GM19351 (cell line): ENCODE results near the gene MVK.

Source experiments
- ATAC-seq: cut with Tn5 transposase; IDR thresholded peaks from one replicate; pipeline ENCODE4 v1.9.1; 2021; ENCODE audit warnings: mild to moderate bottlenecking, moderate library complexity; ENCODE audit not compliant: unreplicated experiment

The MVK gene

GRCh38 chr12:109573029-109573913, at the start of gene MVK, which contains the start of gene MMAB:
MVK (plus strand) TSS chr12:109573794; CDS start chr12:109574823, 1,029 bp downstream.
MMAB (minus strand) TSS chr12:109573504; CDS start chr12:109573480, 24 bp downstream.
- peak; percentile 93 for ATAC-seq

- no peak for ATAC-seq
Measured at GRCh38 chr12:109524466-109525278, 48.9 kb upstream of the MVK start.

- ATAC-seq, result no peak
Measured at GRCh38 chr12:109525279-109525585, 48.4 kb upstream of the MVK start.

DNA sequence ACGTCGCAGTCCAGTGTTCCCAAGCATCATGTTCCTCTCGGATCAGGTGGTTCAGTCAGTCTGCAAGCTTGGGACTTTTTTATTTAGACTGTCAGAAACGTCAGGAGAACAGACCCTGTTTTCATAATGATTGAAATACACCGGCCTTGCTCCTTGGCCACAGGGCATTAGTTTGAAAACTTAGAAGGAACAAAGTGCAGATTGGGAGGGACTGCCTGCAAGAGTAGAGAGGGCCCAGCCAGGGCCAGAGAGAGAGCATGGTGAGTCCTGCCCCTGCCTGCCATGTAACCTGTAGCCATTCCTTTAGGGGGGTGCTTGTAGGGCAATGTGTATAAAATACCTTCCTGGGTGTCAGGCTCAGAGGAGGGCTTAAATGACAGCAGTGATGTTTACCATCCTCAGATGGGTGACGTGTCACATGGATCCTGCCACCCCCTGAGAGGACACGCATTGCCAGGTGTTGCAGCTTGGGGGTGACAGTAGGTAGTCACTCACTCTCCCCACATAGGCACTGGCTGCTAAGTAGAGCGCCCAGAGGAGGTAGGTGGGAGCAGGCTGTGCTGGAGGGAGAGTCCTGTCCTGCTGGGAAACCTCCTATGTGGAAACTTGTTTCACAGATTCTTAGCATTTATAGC, 46.0 kb upstream of the MVK start:
- no peak for ATAC-seq

DNA sequence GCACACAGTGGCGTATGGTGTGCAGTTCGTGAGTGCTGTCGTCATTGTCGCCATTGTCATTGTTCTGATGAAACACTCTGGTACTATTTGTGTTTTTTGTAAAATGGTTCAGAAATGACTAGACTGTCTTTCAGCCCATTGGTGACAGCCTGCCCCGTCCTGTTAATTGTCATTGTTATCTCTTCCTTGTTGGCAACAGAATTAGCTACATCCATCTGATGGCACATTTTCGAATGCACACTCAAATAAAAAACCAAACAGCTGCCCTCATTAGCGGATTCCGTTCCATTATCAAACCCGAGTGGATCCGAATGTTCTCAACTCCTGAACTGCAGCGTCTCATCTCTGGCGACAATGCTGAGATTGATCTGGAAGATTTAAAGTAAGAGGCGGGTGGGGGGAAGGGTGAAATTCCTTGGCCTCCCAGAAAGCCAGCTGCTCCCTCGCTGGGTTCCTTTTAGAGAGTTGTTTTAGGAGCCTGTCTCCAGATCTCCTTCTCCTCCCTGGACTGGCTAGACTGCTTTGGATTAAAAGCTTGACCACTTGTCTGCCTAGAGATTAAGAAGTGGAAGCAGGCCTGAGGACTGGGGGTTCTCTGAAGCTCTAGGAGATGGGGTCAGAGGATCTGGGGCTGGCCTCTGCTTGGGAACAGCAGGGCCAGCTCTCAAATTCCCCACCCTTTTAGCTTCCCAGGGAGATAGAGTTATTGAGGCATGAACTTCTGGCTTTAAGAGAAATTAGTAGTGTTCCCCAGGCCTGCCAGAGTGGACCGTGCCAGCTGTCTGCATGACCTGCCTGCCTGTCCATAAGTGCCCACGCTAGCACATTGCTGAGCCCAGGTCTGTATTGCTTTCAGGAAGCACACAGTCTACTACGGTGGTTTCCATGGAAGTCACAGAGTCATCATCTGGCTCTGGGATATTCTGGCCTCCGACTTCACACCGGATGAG, 43.6 kb upstream of the MVK start:
- ATAC-seq, result no peak

GRCh38 chr12:109531411-109531810, 42.2 kb upstream of the MVK start:
- ATAC-seq, result no peak

GRCh38 chr12:109532721-109533486, 40.7 kb upstream of the MVK start:
- ATAC-seq, result no peak

GRCh38 chr12:109533487-109533740, 40.2 kb upstream of the MVK start:
- no peak for ATAC-seq

DNA sequence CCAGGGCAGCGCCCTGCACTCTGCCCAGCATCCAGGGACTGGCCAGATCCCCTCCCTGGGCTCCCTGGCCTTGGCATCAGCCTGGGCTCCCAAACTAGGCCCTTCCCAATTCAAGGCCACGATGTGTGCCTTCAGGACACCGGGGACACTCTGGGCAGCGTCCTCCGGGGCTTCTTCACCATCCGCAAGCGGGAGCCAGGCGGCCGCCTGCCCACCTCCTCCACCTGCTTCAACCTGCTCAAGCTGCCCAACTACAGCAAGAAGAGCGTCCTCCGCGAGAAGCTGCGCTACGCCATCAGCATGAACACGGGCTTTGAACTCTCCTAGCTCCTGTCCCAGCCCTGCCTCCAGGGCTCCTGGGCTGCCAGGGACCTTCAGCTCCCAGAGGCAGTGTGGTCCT, 39.1 kb upstream of the MVK start:
- no peak for ATAC-seq

DNA sequence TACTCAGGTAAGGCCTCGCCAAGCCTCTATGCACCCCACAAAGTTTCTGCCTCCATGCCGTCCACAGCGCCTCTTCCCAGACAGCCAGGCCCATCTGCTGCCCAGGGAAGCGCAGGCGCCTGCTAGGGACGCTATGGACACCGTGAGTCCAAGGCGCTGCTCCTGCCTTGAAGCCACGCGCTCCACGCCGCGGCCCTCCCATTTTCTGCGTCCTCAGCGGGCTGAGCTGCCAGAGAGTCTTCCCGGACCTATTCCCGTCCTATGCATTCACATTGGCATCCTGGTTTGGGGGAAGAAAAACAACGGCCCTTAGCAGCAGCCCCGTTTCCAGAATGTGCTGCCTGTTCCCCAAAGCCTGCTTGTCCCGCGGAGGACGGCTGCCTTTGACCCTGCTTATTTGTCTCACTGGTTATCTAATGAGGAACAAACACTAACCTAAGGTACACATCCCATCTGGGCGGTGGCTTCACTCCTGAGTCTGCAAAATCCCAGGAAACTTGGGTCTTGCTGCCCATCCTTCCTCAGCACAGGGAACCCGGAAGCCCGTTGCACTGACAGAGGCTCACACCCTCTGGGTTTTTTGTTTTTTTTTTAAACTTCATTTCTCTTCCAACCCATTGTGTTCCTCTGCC, 38.2 kb upstream of the MVK start:
- no peak for ATAC-seq

DNA sequence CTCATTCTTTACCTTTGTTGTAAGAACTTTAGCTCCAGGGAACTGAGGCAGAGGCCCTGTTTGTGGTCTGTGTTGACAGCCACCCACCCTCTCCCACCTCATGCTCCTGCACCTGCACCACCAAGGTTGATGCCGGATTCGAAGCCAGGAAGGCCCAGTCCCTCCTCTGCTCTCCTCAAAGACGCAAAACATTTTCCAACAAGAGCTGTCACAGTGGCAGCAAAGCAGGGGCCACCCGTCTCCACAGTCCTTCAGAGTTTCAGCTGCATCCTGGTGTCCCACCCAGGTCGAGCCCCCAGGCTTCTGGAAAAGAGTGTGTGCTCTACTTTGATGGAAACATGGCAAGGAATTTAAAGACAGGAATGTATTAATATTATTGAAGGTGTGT, 37.7 kb upstream of the MVK start:
- no peak for ATAC-seq

GRCh38 chr12:109537136-109537535, 36.5 kb upstream of the MVK start:
- ATAC-seq, result no peak

DNA sequence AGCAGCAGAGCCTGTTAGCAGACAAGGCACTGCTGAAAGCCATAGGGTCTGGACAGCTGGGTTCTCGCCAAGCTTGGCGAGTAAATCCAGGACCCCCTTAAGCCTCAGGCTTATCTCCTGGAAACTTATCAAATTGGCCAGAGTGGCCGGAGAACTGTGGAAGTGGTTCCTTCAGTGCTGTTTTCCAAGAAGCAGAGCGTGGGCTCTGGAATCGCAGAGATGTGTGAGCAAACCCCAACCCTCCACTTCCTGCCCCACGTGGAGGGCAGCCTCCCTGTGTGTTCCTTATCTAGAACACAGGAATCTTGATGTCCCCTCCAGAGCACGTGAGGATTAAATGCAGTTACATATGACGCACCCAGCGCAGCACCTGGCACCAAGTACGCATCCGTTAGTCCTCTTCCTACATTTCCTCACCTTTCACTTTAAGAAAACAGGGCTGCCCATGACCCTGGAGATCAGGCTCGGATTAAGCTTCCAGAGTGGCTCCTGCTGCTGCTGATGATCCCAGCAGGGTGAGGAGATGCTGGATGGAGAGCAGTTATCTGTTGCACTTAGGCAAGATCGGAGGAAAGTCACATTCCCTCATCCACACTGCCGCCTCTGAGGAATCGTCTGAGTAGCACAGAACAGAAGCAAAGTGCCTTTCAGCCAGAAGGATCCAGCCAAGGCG, 35.3 kb upstream of the MVK start:
- ATAC-seq, result no peak

DNA sequence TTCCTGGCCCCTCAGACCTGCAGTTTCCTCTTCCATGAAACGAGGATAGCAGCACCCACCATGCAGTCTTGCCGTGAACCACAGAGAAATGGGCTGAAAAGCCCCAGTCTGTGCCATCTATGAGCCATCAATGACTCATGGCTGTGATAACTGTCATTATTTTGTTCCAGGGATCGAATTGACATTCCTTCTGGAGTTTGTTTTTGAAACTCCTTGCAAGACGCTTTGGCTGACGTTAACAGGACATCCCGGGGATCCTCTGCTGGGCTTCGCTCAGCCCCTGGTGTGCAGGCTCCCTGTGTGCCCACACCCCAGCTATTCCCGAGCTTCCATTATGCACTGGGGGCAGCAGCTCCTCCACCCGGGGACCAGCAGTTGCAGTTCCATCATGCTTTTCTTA, 34.1 kb upstream of the MVK start:
- no peak for ATAC-seq

- no peak for ATAC-seq
Measured at GRCh38 chr12:109540526-109541412, 32.8 kb upstream of the MVK start.

- no peak for ATAC-seq
Measured at GRCh38 chr12:109541413-109541726, 32.2 kb upstream of the MVK start.

- ATAC-seq, result no peak
Measured at GRCh38 chr12:109542014-109542413, 31.6 kb upstream of the MVK start.

DNA sequence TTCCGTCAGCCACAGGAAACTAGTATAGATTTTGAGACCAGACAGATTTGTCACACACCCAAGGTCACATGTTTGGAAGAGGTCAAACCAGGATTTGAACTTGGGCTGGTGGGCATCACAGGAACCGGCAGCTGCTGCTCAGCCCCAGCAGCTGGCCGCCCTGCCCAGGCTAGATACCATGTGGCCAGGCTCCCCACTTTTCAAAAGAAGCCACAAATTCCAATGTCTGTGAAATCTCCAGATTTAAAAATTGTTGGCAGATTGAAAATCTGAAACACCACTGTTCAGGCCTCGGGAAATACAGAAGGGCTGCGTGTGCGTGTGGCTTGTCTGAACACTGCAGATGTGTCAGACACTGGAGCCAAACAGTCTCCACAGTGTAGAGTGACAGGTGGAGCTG, 30.7 kb upstream of the MVK start:
- no peak for ATAC-seq
